SU-DHL-6 (cell line): ENCODE measurements around the gene SYNPO2L.

Experiments
- H2AFZ ChIP-seq: fragments of 200-600 bp; sonication (generic); 2 replicates; pipeline ENCODE4 v1.6.1; 2014; ENCODE audit warnings: low read depth, mild to moderate bottlenecking, moderate library complexity, mixed read lengths, antibody characterized with exemption, low read length; ENCODE audit not compliant: severe bottlenecking
- H3F3A ChIP-seq: fragments of 200-600 bp; shearing (Covaris generic); 2 replicates; pipeline ENCODE4 v1.6.0; 2016; ENCODE audit warnings: antibody characterized with exemption, mild to moderate bottlenecking; ENCODE audit not compliant: insufficient read depth
- H3K27ac ChIP-seq: fragments of 200-600 bp; sonication (generic); 2 replicates; pipeline ENCODE4 v1.5.1; 2016; ENCODE audit warnings: low read depth, mild to moderate bottlenecking, low read length, moderate library complexity, mixed read lengths
- H3K27me3 ChIP-seq: fragments of 200-600 bp; sonication (generic), shearing (Covaris generic); 2 replicates; pipeline ENCODE4 v1.6.0; 2014; ENCODE audit warnings: mild to moderate bottlenecking, low read length
- H3K36me3 ChIP-seq: fragments of 200-600 bp; sonication (generic); 2 replicates; pipeline ENCODE4 v1.6.1; 2014; ENCODE audit warnings: mild to moderate bottlenecking, low read length, mixed read lengths
- H3K4me2 ChIP-seq: fragments of 300-600, 200-600 bp; shearing (Covaris generic), sonication (generic); 2 replicates; pipeline ENCODE4 v1.6.0; 2014; ENCODE audit warnings: low read length, low read depth, mild to moderate bottlenecking; ENCODE audit not compliant: poor library complexity, severe bottlenecking
- H3K4me3 ChIP-seq: fragments of 200-600 bp; sonication (generic); 2 replicates; pipeline ENCODE4 v1.5.1; 2014; ENCODE audit warnings: antibody characterized with exemption, low read length, mild to moderate bottlenecking, mixed read lengths; ENCODE audit not compliant: insufficient read depth, poor library complexity, severe bottlenecking
- H3K79me2 ChIP-seq: fragments of 200-600 bp; sonication (generic); 2 replicates; pipeline ENCODE4 v1.6.1; 2014; ENCODE audit warnings: mild to moderate bottlenecking, low read length, moderate library complexity; ENCODE audit not compliant: insufficient read depth
- H3K9ac ChIP-seq: fragments of 200-600 bp; sonication (generic); 2 replicates; pipeline ENCODE4 v1.7.0; 2014; ENCODE audit warnings: mild to moderate bottlenecking, low read length
- H3K9me2 ChIP-seq: fragments of 200-600 bp; sonication (generic); replicated peaks from 2 replicates; pipeline ENCODE4 v1.6.1; 2014; ENCODE audit warnings: low read length; ENCODE audit not compliant: insufficient read depth
- H3K9me3 ChIP-seq: fragments of 200-600 bp; sonication (generic); 2 replicates; pipeline ENCODE4 v1.6.1; 2014; ENCODE audit warnings: low read length, mixed read lengths; ENCODE audit not compliant: insufficient read depth
- H4K20me1 ChIP-seq: fragments of 200-600 bp; sonication (generic); 2 replicates; pipeline ENCODE4 v1.6.1; 2014; ENCODE audit warnings: low read depth, mild to moderate bottlenecking, antibody characterized with exemption, low read length, moderate library complexity, mixed read lengths
- CTCF ChIP-seq: fragments of 200-600 bp; sonication (generic); IDR thresholded peaks from one replicate; pipeline ENCODE4 v1.5.1; 2017; ENCODE audit warnings: antibody characterized with exemption, mild to moderate bottlenecking, low read length, moderate library complexity; ENCODE audit not compliant: insufficient read depth, poor library complexity, severe bottlenecking
- EZH2phosphoT487 ChIP-seq: fragments of 200-600 bp; sonication (generic), shearing (Covaris generic); conservative IDR thresholded peaks from 2 replicates; pipeline ENCODE4 v1.6.1; 2018; ENCODE audit warnings: mild to moderate bottlenecking, antibody characterized with exemption, low read length, moderate library complexity, mixed read lengths

Gene SYNPO2L

DNA sequence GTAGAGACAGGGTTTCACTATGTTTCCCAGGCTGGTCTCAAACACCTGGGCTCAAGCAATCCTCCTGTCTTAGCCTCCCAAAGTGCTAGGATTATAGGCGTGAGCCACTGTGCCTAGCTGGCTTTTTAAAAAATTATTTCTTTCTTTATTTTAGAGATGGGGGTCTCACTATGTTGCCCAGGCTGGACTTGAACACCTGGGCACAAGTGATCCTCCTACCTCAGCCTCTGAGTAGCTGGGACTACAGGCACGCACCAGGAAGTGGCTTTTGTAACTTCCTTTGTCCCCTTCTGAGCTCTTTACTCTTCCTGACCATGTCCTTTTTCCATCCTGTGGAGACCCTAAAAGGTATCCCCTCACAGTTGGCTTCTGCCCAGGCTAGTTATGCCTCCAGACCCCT is 12.5 kb downstream of the SYNPO2L start:
- Histone ChIP-seq H3K9ac (no peak overlapping the region), H3K4me2 (no peak overlapping the region), H2AFZ (no peak overlapping the region), H3K36me3 (no peaks in the 10 kb centered on the region), H3K4me3 (no peak overlapping the region), H4K20me1 (no peaks in the 10 kb centered on the region), H3K9me3 (no peaks in the 10 kb centered on the region), H3F3A (no peaks in the 10 kb centered on the region), H3K27ac (no peak overlapping the region), H3K9me2 (no peaks in the 10 kb centered on the region), H3K79me2 (no peaks in the 10 kb centered on the region), H3K27me3 (no peaks in the 10 kb centered on the region)
- TF ChIP-seq EZH2phosphoT487 (no peak), CTCF (no peak)

GRCh38 chr10:73641328-73642060 is 14.3 kb downstream of the SYNPO2L start, which contains the start of gene MYOZ1:
MYOZ1 (minus strand) TSS chr10:73641474; CDS start chr10:73640017, 1,457 bp downstream.
- no peaks in the 10 kb centered on the region for H3K27me3 ChIP-seq
- no peaks in the 10 kb centered on the region for H3K9me2 ChIP-seq
- TF ChIP-seq EZH2phosphoT487, result no peak
- no peak for TF ChIP-seq CTCF
- no peaks in the 10 kb centered on the region for H4K20me1 ChIP-seq
- no peak within 1 kb of the TSS for H3K4me2 ChIP-seq
- no peak within 1 kb of the TSS for H3K9ac ChIP-seq
- H3F3A ChIP-seq, result no peaks in the 10 kb centered on the region
- H3K36me3 ChIP-seq, result no peaks in the 10 kb centered on the region
- H2AFZ ChIP-seq, result no peak within 1 kb of the TSS
- H3K9me3 ChIP-seq, result no peaks in the 10 kb centered on the region
- H3K4me3 ChIP-seq, result no peak within 1 kb of the TSS
- no peak within 1 kb of the TSS for H3K27ac ChIP-seq
- no peaks in the 10 kb centered on the region for H3K79me2 ChIP-seq

DNA sequence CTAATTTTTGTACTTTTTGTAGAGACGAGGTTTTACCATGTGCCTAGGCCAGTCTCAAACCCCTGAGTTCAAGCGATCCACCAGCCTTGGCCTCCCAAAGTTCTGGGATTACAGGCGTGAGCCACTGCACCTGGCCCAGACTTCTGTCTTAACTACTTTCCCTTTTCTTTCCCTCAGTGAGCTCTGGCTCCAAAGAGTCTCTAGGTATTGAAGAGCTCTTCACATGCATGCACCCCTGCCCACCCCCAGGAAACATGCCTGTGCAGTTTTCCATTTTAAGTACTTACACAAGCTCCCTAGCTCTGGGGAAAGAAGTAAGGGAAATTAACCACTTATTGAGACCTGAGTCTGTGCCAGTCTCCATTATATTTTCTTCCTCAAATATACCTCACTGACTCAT is 16.5 kb downstream of the SYNPO2L start:
- Histone ChIP-seq H3K36me3 (no peaks in the 10 kb centered on the region), H3K9me2 (no peaks in the 10 kb centered on the region), H3K27me3 (no peaks in the 10 kb centered on the region), H3K79me2 (no peaks in the 10 kb centered on the region), H3K9ac (no peak overlapping the region), H3F3A (no peaks in the 10 kb centered on the region), H3K27ac (no peak overlapping the region), H2AFZ (no peak overlapping the region), H4K20me1 (no peaks in the 10 kb centered on the region), H3K4me3 (no peak overlapping the region), H3K4me2 (no peak overlapping the region), H3K9me3 (no peaks in the 10 kb centered on the region)
- TF ChIP-seq EZH2phosphoT487, result no peak
- TF ChIP-seq CTCF, result no peak
